ENCODE results near the gene PTTG1IP. TPM values are rescaled to one million over a fixed set of nuclear protein-coding genes. Genes with fewer than 3 reads are reported as not detected.
A peak's percentile ranks its signal among the peaks of the same experiment; 100 is the strongest.
"Not testable (repeated sequence)": the region's sequence is repeated elsewhere in the genome, so short reads cannot be mapped to it uniquely, and the experiment has no call there.

PTTG1IP gene
- 100 to 1,000 TPM in 11 of 12 donors, not detected in 1; 115 to 170 (median 129) TPM for polyA plus RNA-seq (ENCODE audit: insufficient read length in 12 of 12)
- long read RNA-seq, donor 1, transcript PTTG1IP-201 (6 exons, 2,760 nt) = major isoform, 125 of 246 reads
- long read RNA-seq, donor 1, partial matches to known transcripts = 121 of 246 reads
- long read RNA-seq, donor 1, other reads (novel, unspliced or antisense) = 0 of 246 reads
- long read RNA-seq, donor 2, transcript PTTG1IP-201 (6 exons, 2,760 nt) = major isoform, 57 of 91 reads
- long read RNA-seq, donor 2, partial matches to known transcripts = 33 of 91 reads
- long read RNA-seq, donor 2, other reads (novel, unspliced or antisense) = 0 of 91 reads
- long read RNA-seq, donor 3, transcript PTTG1IP-201 (6 exons, 2,760 nt) = major isoform, 23 of 53 reads
- long read RNA-seq, donor 3, partial matches to known transcripts = 30 of 53 reads
- long read RNA-seq, donor 3, other reads (novel, unspliced or antisense) = 0 of 53 reads
- long read RNA-seq, donor 4, transcript PTTG1IP-201 (6 exons, 2,760 nt) = major isoform, 12 of 28 reads
- long read RNA-seq, donor 4, partial matches to known transcripts = 16 of 28 reads
- long read RNA-seq, donor 4, other reads (novel, unspliced or antisense) = 0 of 28 reads
- long read RNA-seq, donor 5, transcript PTTG1IP-201 (6 exons, 2,760 nt) = major isoform, 96 of 178 reads
- long read RNA-seq, donor 5, partial matches to known transcripts = 82 of 178 reads
- long read RNA-seq, donor 5, other reads (novel, unspliced or antisense) = 0 of 178 reads
- long read RNA-seq, donor 6, transcript PTTG1IP-201 (6 exons, 2,760 nt) = major isoform, 19 of 28 reads
- long read RNA-seq, donor 6, partial matches to known transcripts = 9 of 28 reads
- long read RNA-seq, donor 6, other reads (novel, unspliced or antisense) = 0 of 28 reads
- long read RNA-seq, donor 7, transcript PTTG1IP-201 (6 exons, 2,760 nt) = major isoform, 25 of 45 reads
- long read RNA-seq, donor 7, partial matches to known transcripts = 19 of 45 reads
- long read RNA-seq, donor 7, other reads (novel, unspliced or antisense) = 0 of 45 reads
- long read RNA-seq, donor 8, transcript PTTG1IP-201 (6 exons, 2,760 nt) = major isoform, 72 of 143 reads
- long read RNA-seq, donor 8, partial matches to known transcripts = 69 of 143 reads
- long read RNA-seq, donor 8, other reads (novel, unspliced or antisense) = 0 of 143 reads
- long read RNA-seq, donor 9, transcript PTTG1IP-201 (6 exons, 2,760 nt) = major isoform, 37 of 61 reads
- long read RNA-seq, donor 9, partial matches to known transcripts = 24 of 61 reads
- long read RNA-seq, donor 9, other reads (novel, unspliced or antisense) = 0 of 61 reads
- long read RNA-seq, donor 10, transcript PTTG1IP-201 (6 exons, 2,760 nt) = major isoform, 66 of 96 reads
- long read RNA-seq, donor 10, partial matches to known transcripts = 30 of 96 reads
- long read RNA-seq, donor 10, other reads (novel, unspliced or antisense) = 0 of 96 reads
- long read RNA-seq, donor 11, transcript PTTG1IP-201 (6 exons, 2,760 nt) = major isoform, 57 of 109 reads
- long read RNA-seq, donor 11, partial matches to known transcripts = 52 of 109 reads
- long read RNA-seq, donor 11, other reads (novel, unspliced or antisense) = 0 of 109 reads

- peak; percentile 99 for DNase-seq
Observed at GRCh38 chr21:44873356-44874239, at the start of gene PTTG1IP. TSS of gene PTTG1IP (minus strand) at chr21:44873690. CDS start at chr21:44873616, 74 bp downstream.

DNA sequence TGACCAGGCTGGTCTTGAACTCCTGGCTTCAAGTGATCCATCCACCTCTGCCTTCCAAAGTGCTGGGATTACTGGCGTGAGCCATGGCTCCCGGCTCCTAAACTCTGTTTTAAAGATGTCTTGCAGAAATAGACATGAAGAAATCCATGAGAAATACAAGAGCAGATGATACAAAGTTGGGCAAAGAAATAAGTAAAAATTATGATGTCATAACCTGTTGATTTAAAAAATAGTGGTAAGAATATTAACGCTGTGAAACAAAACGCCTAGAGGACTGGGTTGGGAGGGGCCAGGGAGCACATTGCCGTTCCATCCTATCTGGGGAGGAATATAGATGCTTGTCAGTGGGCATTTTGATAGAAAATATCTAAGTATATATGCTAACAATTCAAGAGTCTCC, 48.4 kb upstream of the PTTG1IP start:
- DNase-seq = no peak

GRCh38 chr21:44920694-44921604, 47.5 kb upstream of the PTTG1IP start, which contains the start of gene ITGB2:
TSS of gene ITGB2 (minus strand) at chr21:44920899. CDS start at chr21:44910782, 10,117 bp downstream.
- DNase-seq = no peak

- no peak for DNase-seq
Observed at GRCh38 chr21:44919913-44920693, 46.6 kb upstream of the PTTG1IP start.

GRCh38 chr21:44919111-44919912, 45.8 kb upstream of the PTTG1IP start:
- no peak for DNase-seq

DNA sequence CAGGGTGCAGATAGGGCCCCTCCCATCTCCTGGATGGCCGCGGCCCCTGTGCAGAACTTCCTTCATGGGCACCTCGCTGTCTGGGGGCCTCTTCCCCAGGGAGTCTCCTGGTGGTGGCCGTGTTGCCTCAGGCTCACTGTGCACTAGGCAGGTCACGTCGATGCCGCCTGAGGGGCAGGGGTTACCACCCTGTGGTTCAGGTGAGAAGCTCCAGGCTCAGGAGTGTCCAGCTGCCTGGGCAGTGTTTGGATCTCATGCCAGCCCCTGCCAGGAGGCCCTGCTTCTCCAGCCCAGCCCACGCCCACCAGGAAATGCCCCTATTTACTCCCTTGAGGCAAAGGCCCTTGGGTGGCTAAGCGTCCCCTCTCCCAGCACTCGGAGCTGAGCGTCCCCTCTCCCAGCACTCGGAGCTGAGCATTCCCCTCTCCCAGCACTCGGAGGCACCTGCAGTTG, 45.1 kb upstream of the PTTG1IP start:
- no peak for DNase-seq

DNA sequence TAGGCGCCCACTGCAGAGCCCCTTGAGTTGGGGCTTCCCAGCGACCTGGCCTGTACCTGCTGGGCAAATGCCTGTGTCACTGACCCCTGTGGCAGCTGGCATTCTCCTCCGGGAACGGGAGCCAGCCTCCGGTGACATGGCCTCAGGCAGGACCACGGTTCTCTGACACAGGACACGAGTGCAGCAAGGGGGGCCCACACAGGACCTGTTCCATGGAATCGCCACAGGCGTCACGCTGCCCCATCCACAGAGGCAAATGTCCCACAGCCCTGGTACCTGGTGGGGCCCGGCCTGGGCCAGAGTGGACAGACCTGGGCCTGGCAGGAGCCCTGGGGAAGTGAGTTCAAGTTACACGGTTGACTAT, 44.6 kb upstream of the PTTG1IP start:
- DNase-seq = no peak

- DNase-seq = no peak
Observed at GRCh38 chr21:44917446-44918106, 44.1 kb upstream of the PTTG1IP start.

GRCh38 chr21:44916965-44917364, 43.5 kb upstream of the PTTG1IP start:
- no peak for DNase-seq

DNA sequence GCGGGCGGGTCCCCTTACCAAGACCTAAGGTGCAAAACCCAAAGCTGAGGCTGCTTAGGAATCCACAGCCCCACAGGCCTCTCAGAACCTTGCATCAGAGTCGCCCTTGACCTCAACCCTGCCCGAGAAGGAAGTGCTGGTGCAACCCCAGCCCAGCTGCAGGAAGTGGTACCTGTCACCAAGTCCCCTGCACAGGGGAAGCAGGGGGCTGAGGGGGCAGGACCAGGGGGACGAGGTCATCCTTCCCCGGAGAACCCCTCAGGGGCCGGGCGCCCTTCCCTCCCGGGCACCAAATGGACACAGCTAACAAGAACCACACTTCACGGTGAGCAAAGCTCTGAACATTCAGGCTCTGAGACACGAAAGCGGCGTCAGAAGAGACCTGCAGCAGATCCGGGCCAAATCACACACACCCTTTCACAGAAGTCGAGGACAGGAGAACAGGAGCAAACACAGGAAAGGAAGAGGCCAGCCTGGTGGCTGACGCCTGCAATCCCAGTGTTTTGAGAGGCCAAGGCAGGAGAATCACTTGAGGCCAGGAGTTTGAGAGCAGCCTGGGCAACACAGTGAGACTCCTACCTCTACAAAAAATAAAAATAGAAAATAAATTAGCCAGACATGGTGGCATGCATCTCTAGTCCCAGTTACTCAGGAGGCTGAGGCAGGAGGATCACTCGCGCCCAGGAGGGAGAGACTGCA, 40.8 kb upstream of the PTTG1IP start:
- no peak for DNase-seq

- DNase-seq = no peak
Observed at GRCh38 chr21:44913425-44914175, 40.1 kb upstream of the PTTG1IP start.

DNA sequence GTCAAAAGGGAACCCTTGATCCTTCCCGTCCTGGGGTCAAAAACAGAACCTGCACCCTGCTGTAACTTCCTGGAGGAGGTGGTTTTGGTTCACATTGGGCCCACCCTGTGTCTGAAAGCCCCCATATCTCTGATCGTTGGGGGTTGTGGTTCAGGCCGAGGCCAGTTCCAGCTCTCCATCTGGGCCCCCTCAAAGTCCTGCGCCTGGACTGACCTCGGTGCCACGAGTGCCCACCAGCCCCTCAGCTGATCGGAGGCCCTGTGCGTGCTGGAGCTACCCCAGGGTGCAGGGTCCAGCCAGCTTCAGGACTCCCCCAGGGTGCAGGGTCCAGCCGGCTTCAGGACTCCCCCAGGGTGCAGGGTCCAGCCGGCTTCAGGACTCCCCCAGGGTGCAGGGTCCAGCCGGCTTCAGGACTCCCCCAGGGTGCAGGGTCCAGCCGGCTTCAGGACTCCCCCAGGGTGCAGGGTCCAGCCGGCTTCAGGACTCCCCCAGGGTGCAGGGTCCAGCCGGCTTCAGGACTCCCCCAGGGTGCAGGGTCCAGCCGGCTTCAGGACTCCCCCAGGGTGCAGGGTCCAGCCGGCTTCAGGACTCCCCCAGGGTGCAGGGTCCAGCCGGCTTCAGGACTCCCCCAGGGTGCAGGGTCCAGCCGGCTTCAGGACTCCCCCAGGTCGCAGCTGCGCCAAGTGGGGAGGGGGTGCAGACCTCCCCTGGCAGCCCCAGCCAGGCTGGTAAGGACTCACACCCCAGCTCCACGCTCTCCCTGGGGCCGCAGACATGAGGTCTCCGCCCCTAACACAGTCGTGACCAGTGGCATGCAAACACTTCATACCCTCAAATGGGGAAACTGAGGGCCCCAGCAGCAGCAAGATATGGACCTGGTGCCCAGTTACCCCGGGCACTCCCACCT, 39.3 kb upstream of the PTTG1IP start:
- DNase-seq = not testable (repeated sequence)

DNA sequence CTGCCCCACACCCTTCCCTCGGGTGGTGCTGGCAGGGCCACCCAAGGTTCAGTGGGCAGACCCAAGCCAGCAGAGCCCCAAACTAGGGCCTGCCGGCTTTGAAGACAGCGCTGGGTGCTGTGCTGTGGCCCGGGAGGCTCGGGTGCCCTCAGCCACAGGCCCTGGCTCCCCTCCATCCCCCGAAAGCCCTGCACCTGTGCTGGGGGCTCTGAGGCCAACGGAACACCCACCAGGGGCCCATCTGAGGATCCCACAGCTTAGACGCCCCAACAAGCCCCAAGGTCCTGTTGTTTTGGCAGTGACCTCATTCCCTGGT, 38.6 kb upstream of the PTTG1IP start:
- no peak for DNase-seq

All from muscle of arm (tissue), 14 donors.